ENCODE results near the gene CD7.
A peak's percentile ranks its signal among the peaks of the same experiment; 100 is the strongest.

CD7 gene

GRCh38 chr17:82344175-82344907 is 26.9 kb upstream of the CD7 start:
- CTCF ChIA-PET, result interaction anchor here (1.0 to 2.7 kb wide), 3 partner anchors 7 to 69 kb away, joined by 3 to 10 read pairs (median 4); no protein-coding TSS in a partner anchor
- 0 out of 2 replicates have a peak, but pooled peaks cover under 1% of the 10 kb centered on the region for H3K4me1 ChIP-seq (ENCODE audit: control insufficient read depth, insufficient read depth, low read length)
- POLR2A ChIA-PET, result interaction anchor here (0.6 to 1.9 kb wide), 4 partner anchors 15 to 52 kb away, joined by 3 to 8 read pairs (median 4); partner anchors contain the start of gene TEX19
- no peak overlapping the region for H3K27ac ChIP-seq (ENCODE audit: extremely low read depth, low read depth, low read length)
- H3K9me3 ChIP-seq (ENCODE audit: control insufficient read depth, insufficient read depth, low read depth, low read length), result no peaks in the 10 kb centered on the region
- TF ChIP-seq ZNF214 (tag by site-specific recombination; IDR thresholded peaks at IDR 0.05; ENCODE audit: borderline replicate concordance) (no peak), ZFHX2 (tag by site-specific recombination; conservative IDR thresholded peaks at IDR 0.05) (peak; percentile 43), PRDM10 (tag by site-specific recombination; IDR thresholded peaks at IDR 0.05) (no peak), GLIS1 (tag by site-specific recombination; IDR thresholded peaks at IDR 0.05) (peak; percentile 32; the same call in 1 of the 2 replicates), ZNF274 (IDR thresholded peaks at IDR 0.05; ENCODE audit: low read length) (no peak), ZNF274 (tag by site-specific recombination; IDR thresholded peaks at IDR 0.05; ENCODE audit: borderline replicate concordance) (no peak), PRDM1 (tag by site-specific recombination; IDR thresholded peaks at IDR 0.05) (no peak), ZNF677 (tag by site-specific recombination; IDR thresholded peaks at IDR 0.05) (no peak), YY2 (tag by site-specific recombination; IDR thresholded peaks at IDR 0.05) (no peak), ZNF426 (tag by site-specific recombination; IDR thresholded peaks at IDR 0.05) (no peak), ZNF701 (tag by site-specific recombination; IDR thresholded peaks at IDR 0.05) (no peak), ZNF335 (tag by site-specific recombination; conservative IDR thresholded peaks at IDR 0.05) (no peak), ZNF48 (tag by site-specific recombination; IDR thresholded peaks at IDR 0.05) (no peak), ZNF624 (tag by site-specific recombination; IDR thresholded peaks at IDR 0.05) (no peak), ZNF843 (tag by site-specific recombination; IDR thresholded peaks at IDR 0.05) (no peak), ZNF610 (tag by site-specific recombination; IDR thresholded peaks at IDR 0.05; ENCODE audit: borderline replicate concordance) (no peak), ZSCAN30 (tag by site-specific recombination; IDR thresholded peaks at IDR 0.05) (no peak), GLIS2 (tag by site-specific recombination; IDR thresholded peaks at IDR 0.05) (0 out of 2 replicates have a peak, but pooled peaks have one; percentile 14), ZNF341 (tag by site-specific recombination; IDR thresholded peaks at IDR 0.05; ENCODE audit: low read depth) (0 out of 2 replicates have a peak, but pooled peaks have one; percentile 17), ZNF548 (tag by site-specific recombination; IDR thresholded peaks at IDR 0.05) (no peak), ZNF660 (tag by site-specific recombination; IDR thresholded peaks at IDR 0.05) (no peak)
- TF ChIP-seq, protein P1, sequence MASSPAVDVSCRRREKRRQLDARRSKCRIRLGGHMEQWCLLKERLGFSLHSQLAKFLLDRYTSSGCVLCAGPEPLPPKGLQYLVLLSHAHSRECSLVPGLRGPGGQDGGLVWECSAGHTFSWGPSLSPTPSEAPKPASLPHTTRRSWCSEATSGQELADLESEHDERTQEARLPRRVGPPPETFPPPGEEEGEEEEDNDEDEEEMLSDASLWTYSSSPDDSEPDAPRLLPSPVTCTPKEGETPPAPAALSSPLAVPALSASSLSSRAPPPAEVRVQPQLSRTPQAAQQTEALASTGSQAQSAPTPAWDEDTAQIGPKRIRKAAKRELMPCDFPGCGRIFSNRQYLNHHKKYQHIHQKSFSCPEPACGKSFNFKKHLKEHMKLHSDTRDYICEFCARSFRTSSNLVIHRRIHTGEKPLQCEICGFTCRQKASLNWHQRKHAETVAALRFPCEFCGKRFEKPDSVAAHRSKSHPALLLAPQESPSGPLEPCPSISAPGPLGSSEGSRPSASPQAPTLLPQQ (tag by site-specific recombination; IDR thresholded peaks at IDR 0.05), result no peak
- TF ChIP-seq, protein P2, sequence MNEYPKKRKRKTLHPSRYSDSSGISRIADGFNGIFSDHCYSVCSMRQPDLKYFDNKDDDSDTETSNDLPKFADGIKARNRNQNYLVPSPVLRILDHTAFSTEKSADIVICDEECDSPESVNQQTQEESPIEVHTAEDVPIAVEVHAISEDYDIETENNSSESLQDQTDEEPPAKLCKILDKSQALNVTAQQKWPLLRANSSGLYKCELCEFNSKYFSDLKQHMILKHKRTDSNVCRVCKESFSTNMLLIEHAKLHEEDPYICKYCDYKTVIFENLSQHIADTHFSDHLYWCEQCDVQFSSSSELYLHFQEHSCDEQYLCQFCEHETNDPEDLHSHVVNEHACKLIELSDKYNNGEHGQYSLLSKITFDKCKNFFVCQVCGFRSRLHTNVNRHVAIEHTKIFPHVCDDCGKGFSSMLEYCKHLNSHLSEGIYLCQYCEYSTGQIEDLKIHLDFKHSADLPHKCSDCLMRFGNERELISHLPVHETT (tag by site-specific recombination; IDR thresholded peaks at IDR 0.05), result no peak
- no peaks in the 10 kb centered on the region for H3K36me3 ChIP-seq (ENCODE audit: control insufficient read depth in 2 of 2, insufficient read depth in 1 of 2, low read length in 2 of 2)
- no peak overlapping the region for H3K4me3 ChIP-seq (ENCODE audit: low read depth, low read length)

Data from HEK293 (cell line).